Measurements from ENCODE around the gene REPS2. TPM values are rescaled to one million over a fixed set of nuclear protein-coding genes. Genes with fewer than 3 reads are reported as not detected.

Gene REPS2
- total RNA-seq, 1 donor from 2014 or later = 1.2 TPM

DNA sequence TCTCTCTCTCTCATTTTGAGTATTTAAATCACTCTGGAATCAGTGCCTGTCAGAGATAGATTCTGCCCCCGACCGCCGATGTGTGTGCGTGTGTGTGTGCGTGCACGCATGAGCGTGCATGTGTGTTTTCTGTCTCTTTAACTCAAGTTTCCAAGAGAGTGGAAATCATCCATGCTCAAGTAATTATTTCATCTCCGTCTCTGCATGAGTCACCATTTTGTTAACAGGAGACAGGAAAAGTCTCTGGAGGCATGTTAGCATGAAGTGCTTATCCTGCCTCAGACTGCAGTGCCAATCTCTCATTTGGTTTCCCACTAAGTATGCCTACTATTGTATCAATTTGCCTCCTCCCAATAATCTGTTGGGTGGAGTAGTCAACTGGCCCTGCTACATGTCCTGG, 245.6 kb downstream of the REPS2 start:
- Mint-ChIP-seq H3K9me3 (ENCODE audit: unreplicated experiment) (peaks cover 3% of the 10 kb centered on the region), H3K4me1 (ENCODE audit: low read depth, unreplicated experiment) (no peaks in the 10 kb centered on the region), H3K27me3 (ENCODE audit: low read depth, unreplicated experiment) (peaks cover 2% of the 10 kb centered on the region), H3K36me3 (ENCODE audit: low read depth, unreplicated experiment) (no peaks in the 10 kb centered on the region), H3K4me3 (ENCODE audit: unreplicated experiment) (no peak overlapping the region), H3K27ac (ENCODE audit: unreplicated experiment) (no peak overlapping the region)
- H3K4me1 ChIP-seq (ENCODE audit: insufficient read depth, low read length) = no peaks in the 10 kb centered on the region
- no peak overlapping the region for H3K9ac ChIP-seq (ENCODE audit: low read length)
- FAIRE-seq (peak; percentile 13), DNase-seq (ENCODE audit: low read depth) (peak; percentile 45)
- no peak for TF ChIP-seq EZH2 (IDR thresholded peaks at IDR 0.05; ENCODE audit: insufficient read depth, low read length)
- TF ChIP-seq, protein P1, sequence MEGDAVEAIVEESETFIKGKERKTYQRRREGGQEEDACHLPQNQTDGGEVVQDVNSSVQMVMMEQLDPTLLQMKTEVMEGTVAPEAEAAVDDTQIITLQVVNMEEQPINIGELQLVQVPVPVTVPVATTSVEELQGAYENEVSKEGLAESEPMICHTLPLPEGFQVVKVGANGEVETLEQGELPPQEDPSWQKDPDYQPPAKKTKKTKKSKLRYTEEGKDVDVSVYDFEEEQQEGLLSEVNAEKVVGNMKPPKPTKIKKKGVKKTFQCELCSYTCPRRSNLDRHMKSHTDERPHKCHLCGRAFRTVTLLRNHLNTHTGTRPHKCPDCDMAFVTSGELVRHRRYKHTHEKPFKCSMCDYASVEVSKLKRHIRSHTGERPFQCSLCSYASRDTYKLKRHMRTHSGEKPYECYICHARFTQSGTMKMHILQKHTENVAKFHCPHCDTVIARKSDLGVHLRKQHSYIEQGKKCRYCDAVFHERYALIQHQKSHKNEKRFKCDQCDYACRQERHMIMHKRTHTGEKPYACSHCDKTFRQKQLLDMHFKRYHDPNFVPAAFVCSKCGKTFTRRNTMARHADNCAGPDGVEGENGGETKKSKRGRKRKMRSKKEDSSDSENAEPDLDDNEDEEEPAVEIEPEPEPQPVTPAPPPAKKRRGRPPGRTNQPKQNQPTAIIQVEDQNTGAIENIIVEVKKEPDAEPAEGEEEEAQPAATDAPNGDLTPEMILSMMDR (IDR thresholded peaks at IDR 0.05; ENCODE audit: insufficient read depth, low read depth, low read length) = no peak
- no peak overlapping the region for H3K4me2 ChIP-seq (ENCODE audit: low read length)
- H3K27ac ChIP-seq (ENCODE audit: low read depth, low read length) = no peak overlapping the region
- no peak overlapping the region for H3K4me3 ChIP-seq (ENCODE audit: insufficient read depth, low read depth, low read length)
- H2AFZ ChIP-seq (ENCODE audit: low read depth, low read length) = no peak overlapping the region
- H3K9me3 ChIP-seq (ENCODE audit: insufficient read depth, low read depth, low read length) = no peaks in the 10 kb centered on the region
- no peaks in the 10 kb centered on the region for H4K20me1 ChIP-seq (ENCODE audit: insufficient read depth, low read length)
- H3K79me2 ChIP-seq (ENCODE audit: insufficient read depth, low read length) = no peaks in the 10 kb centered on the region
- H3K36me3 ChIP-seq (ENCODE audit: insufficient read depth, low read length) = no peaks in the 10 kb centered on the region
- H3K27me3 ChIP-seq (ENCODE audit: insufficient read depth, low read length) = no peaks in the 10 kb centered on the region

Other genes starting within 250 kb of the REPS2 start
- gene CTPS2, start 234.0 kb upstream of the REPS2 start, total RNA-seq = 10.8 and 11.4 TPM in 2 replicates
- 35.5 and 39.2 TPM in 2 replicates for gene SYAP1, start 227.0 kb upstream of the REPS2 start, total RNA-seq
- gene TXLNG, start 160.2 kb upstream of the REPS2 start, total RNA-seq = 8.1 and 9.8 TPM in 2 replicates
- 77.6 and 86.1 TPM in 2 replicates for gene RBBP7, start 76.3 kb upstream of the REPS2 start, total RNA-seq

All from astrocyte (in vitro differentiated cells and primary cell).